Measurements from ENCODE around the gene ARHGEF35. TPM values are rescaled to one million over a fixed set of nuclear protein-coding genes. Genes with fewer than 3 reads are reported as not detected.
"Not testable (repeated sequence)": the region's sequence is repeated elsewhere in the genome, so short reads cannot be mapped to it uniquely, and the experiment has no call there.

ARHGEF35 gene
- total RNA-seq, result 1 to 10 TPM; 8.8 to 9.6 TPM

- Mint-ChIP-seq H3K27ac (peak within 1 kb of the TSS; percentile 58), H3K4me3 (peak within 1 kb of the TSS; percentile 64)
- POLR2A ChIA-PET; H3K4me1 Mint-ChIP-seq (ENCODE audit: low read depth); H3K27me3 Mint-ChIP-seq; H3K36me3 Mint-ChIP-seq; CTCF ChIA-PET; intact Hi-C loops (cut with micrococcal nuclease); H3K9me3 Mint-ChIP-seq: not testable (repeated sequence)
- DNase-seq, result peak; percentile 38
These were observed at the start of gene ARHGEF35 for GRCh38 chr7:144195212-144195872. TSS of gene ARHGEF35 (minus strand) at chr7:144195833. CDS start at chr7:144188383, 7,450 bp downstream.

DNA sequence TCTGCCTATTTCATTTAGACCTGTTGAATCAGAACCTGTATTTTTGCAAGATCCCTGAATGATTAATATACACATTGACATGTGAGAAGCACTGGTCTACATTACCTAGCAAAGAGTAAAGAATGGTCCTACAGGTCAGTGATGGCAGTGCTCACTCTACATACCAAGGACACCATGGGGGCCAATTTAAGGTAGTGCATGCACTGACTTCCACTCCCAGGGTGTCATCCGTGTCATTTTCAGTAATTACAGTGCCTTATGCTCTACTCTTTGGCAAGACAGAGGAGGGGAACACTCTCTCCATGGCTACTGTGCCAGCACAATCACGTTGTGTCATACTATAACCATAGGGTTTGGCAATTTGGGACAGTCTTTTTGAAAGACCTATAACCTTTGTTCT is 49.7 kb upstream of the ARHGEF35 start:
- intact Hi-C loops (cut with micrococcal nuclease); POLR2A ChIA-PET; H3K27ac Mint-ChIP-seq; H3K4me3 Mint-ChIP-seq; H3K36me3 Mint-ChIP-seq; CTCF ChIA-PET; H3K9me3 Mint-ChIP-seq; DNase-seq; H3K4me1 Mint-ChIP-seq (ENCODE audit: low read depth); H3K27me3 Mint-ChIP-seq: not testable (repeated sequence)

- H3K4me3 Mint-ChIP-seq; H3K9me3 Mint-ChIP-seq; H3K36me3 Mint-ChIP-seq; DNase-seq; CTCF ChIA-PET; POLR2A ChIA-PET; H3K4me1 Mint-ChIP-seq (ENCODE audit: low read depth); H3K27ac Mint-ChIP-seq; H3K27me3 Mint-ChIP-seq; intact Hi-C loops (cut with micrococcal nuclease): not testable (repeated sequence)
These were observed 43.7 kb upstream of the ARHGEF35 start, which contains the start of gene OR2A42 for GRCh38 chr7:144239365-144239764. TSS of gene OR2A42 (minus strand) at chr7:144239605. CDS start at chr7:144232843, 6,762 bp downstream.

GRCh38 chr7:144238530-144239082 is 43.0 kb upstream of the ARHGEF35 start:
- H3K4me1 Mint-ChIP-seq (ENCODE audit: low read depth); H3K9me3 Mint-ChIP-seq; H3K27ac Mint-ChIP-seq; CTCF ChIA-PET; H3K36me3 Mint-ChIP-seq; H3K4me3 Mint-ChIP-seq; H3K27me3 Mint-ChIP-seq; intact Hi-C loops (cut with micrococcal nuclease); POLR2A ChIA-PET; DNase-seq: not testable (repeated sequence)

GRCh38 chr7:144233039-144233438 is 37.4 kb upstream of the ARHGEF35 start:
- H3K27ac Mint-ChIP-seq; H3K4me3 Mint-ChIP-seq; DNase-seq; H3K27me3 Mint-ChIP-seq; H3K36me3 Mint-ChIP-seq; intact Hi-C loops (cut with micrococcal nuclease); POLR2A ChIA-PET; CTCF ChIA-PET; H3K9me3 Mint-ChIP-seq; H3K4me1 Mint-ChIP-seq (ENCODE audit: low read depth): not testable (repeated sequence)

GRCh38 chr7:144231027-144231426 is 35.4 kb upstream of the ARHGEF35 start:
- H3K36me3 Mint-ChIP-seq; H3K27ac Mint-ChIP-seq; H3K27me3 Mint-ChIP-seq; H3K4me3 Mint-ChIP-seq; POLR2A ChIA-PET; CTCF ChIA-PET; H3K9me3 Mint-ChIP-seq; intact Hi-C loops (cut with micrococcal nuclease); H3K4me1 Mint-ChIP-seq (ENCODE audit: low read depth); DNase-seq: not testable (repeated sequence)

GRCh38 chr7:144228810-144229209 is 33.2 kb upstream of the ARHGEF35 start:
- H3K36me3 Mint-ChIP-seq; H3K9me3 Mint-ChIP-seq; intact Hi-C loops (cut with micrococcal nuclease); H3K4me3 Mint-ChIP-seq; H3K27ac Mint-ChIP-seq; CTCF ChIA-PET; POLR2A ChIA-PET; H3K27me3 Mint-ChIP-seq; DNase-seq; H3K4me1 Mint-ChIP-seq (ENCODE audit: low read depth): not testable (repeated sequence)

GRCh38 chr7:144226866-144227265 is 31.2 kb upstream of the ARHGEF35 start:
- CTCF ChIA-PET; H3K4me1 Mint-ChIP-seq (ENCODE audit: low read depth); H3K4me3 Mint-ChIP-seq; H3K27me3 Mint-ChIP-seq; POLR2A ChIA-PET; DNase-seq; H3K27ac Mint-ChIP-seq; H3K9me3 Mint-ChIP-seq; H3K36me3 Mint-ChIP-seq; intact Hi-C loops (cut with micrococcal nuclease): not testable (repeated sequence)

DNA sequence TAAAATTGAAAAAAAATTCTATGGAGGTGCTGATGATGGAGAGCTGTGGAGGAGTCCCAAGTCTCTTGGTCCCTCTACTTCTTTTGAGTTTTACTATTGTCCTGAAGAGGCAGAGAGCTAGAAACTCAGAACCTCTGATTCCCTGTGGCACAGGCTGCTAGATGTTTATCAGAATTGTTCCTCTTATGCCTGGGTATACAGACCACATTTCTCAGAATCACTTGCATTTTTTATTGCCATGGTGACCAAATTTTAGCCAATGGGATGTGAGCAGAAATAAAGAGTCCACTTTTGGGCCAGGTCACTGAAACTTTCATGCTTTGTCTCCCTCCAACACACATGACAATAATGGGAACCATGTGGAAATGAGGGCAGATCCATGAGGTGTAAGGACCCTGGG is 28.0 kb upstream of the ARHGEF35 start:
- H3K9me3 Mint-ChIP-seq; H3K4me1 Mint-ChIP-seq (ENCODE audit: low read depth); DNase-seq; H3K36me3 Mint-ChIP-seq; H3K27ac Mint-ChIP-seq; H3K27me3 Mint-ChIP-seq; POLR2A ChIA-PET; CTCF ChIA-PET; intact Hi-C loops (cut with micrococcal nuclease); H3K4me3 Mint-ChIP-seq: not testable (repeated sequence)

DNA sequence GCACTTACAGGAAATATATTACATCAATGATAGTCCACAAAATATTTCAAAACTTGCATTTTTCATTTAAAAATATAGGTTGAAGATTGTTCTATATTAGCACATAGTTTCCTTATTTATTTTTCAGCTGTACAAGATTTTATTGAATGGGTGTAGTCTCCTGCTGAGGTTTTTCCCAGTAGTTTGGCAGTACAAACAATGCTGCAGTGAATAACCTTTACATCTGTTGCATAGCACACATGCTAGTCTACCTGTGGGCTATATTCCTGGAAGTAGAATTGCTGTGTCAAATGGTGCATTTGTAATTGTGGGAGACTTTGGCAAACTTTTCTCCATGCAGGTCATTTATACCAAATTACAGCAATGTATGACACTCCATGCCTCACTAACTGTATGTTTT is 24.9 kb upstream of the ARHGEF35 start:
- H3K4me1 Mint-ChIP-seq (ENCODE audit: low read depth); H3K36me3 Mint-ChIP-seq; DNase-seq; H3K27me3 Mint-ChIP-seq; CTCF ChIA-PET; H3K4me3 Mint-ChIP-seq; H3K27ac Mint-ChIP-seq; intact Hi-C loops (cut with micrococcal nuclease); POLR2A ChIA-PET; H3K9me3 Mint-ChIP-seq: not testable (repeated sequence)

DNA sequence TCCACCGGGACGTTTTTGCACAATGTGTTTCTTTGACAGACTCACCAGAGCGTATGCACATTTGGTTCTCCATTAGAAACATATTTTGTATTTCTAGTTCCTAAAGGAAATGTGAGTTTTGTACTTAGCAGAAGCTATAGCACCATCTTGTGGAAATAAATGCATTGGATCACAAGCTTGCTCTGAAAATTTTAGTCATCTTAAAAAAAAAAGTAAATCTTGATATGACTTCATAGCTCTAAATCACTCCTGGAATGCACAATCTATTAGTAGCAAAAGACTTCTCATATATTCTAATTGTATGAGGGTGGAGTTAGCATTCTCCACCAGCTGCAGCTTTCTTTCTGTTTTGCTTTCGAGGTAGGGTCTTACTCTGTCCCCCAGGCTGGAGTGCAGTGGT is 23.5 kb upstream of the ARHGEF35 start:
- H3K9me3 Mint-ChIP-seq; POLR2A ChIA-PET; intact Hi-C loops (cut with micrococcal nuclease); H3K27me3 Mint-ChIP-seq; H3K4me3 Mint-ChIP-seq; DNase-seq; H3K4me1 Mint-ChIP-seq (ENCODE audit: low read depth); H3K27ac Mint-ChIP-seq; CTCF ChIA-PET; H3K36me3 Mint-ChIP-seq: not testable (repeated sequence)

GRCh38 chr7:144218581-144218980 is 22.9 kb upstream of the ARHGEF35 start:
- intact Hi-C loops (cut with micrococcal nuclease); H3K4me3 Mint-ChIP-seq; CTCF ChIA-PET: not testable (repeated sequence)

DNA sequence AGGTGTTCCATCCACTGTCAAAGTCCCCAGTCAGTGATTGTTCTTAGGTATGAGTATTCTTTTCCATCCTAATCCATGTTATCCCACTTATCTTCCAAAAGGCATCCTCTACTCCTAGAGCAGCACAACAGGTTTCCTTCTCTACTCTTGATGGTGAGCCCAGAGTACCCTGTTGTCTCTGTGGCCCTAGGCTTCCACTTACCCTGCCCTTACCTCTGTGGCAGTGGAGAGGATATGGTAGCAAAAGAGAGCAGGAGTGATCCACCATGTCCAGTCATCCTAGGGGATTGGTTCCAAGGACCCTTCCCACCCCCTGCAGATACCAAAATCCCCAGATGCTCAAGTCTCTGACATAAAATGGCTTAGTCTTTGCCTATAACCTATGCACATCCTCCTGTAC is 21.6 kb upstream of the ARHGEF35 start:
- POLR2A ChIA-PET; H3K9me3 Mint-ChIP-seq; DNase-seq; H3K27me3 Mint-ChIP-seq; H3K36me3 Mint-ChIP-seq; H3K4me3 Mint-ChIP-seq; intact Hi-C loops (cut with micrococcal nuclease); H3K27ac Mint-ChIP-seq; CTCF ChIA-PET; H3K4me1 Mint-ChIP-seq (ENCODE audit: low read depth): not testable (repeated sequence)

More at GRCh38 chr7:144218581-144218980, 22.9 kb upstream of the ARHGEF35 start:
- POLR2A ChIA-PET; H3K9me3 Mint-ChIP-seq; H3K36me3 Mint-ChIP-seq; H3K27ac Mint-ChIP-seq; DNase-seq; H3K27me3 Mint-ChIP-seq; H3K4me1 Mint-ChIP-seq (ENCODE audit: low read depth): not testable (repeated sequence)

Measured in activated CD4-positive, alpha-beta memory T cell treated with anti-CD3 and anti-CD28 coated beads for 36 hours (primary cell).